ENCODE measurements around the gene BRCA2.
A peak's percentile ranks its signal among the peaks of the same experiment; 100 is the strongest.

BRCA2 gene, protein sequence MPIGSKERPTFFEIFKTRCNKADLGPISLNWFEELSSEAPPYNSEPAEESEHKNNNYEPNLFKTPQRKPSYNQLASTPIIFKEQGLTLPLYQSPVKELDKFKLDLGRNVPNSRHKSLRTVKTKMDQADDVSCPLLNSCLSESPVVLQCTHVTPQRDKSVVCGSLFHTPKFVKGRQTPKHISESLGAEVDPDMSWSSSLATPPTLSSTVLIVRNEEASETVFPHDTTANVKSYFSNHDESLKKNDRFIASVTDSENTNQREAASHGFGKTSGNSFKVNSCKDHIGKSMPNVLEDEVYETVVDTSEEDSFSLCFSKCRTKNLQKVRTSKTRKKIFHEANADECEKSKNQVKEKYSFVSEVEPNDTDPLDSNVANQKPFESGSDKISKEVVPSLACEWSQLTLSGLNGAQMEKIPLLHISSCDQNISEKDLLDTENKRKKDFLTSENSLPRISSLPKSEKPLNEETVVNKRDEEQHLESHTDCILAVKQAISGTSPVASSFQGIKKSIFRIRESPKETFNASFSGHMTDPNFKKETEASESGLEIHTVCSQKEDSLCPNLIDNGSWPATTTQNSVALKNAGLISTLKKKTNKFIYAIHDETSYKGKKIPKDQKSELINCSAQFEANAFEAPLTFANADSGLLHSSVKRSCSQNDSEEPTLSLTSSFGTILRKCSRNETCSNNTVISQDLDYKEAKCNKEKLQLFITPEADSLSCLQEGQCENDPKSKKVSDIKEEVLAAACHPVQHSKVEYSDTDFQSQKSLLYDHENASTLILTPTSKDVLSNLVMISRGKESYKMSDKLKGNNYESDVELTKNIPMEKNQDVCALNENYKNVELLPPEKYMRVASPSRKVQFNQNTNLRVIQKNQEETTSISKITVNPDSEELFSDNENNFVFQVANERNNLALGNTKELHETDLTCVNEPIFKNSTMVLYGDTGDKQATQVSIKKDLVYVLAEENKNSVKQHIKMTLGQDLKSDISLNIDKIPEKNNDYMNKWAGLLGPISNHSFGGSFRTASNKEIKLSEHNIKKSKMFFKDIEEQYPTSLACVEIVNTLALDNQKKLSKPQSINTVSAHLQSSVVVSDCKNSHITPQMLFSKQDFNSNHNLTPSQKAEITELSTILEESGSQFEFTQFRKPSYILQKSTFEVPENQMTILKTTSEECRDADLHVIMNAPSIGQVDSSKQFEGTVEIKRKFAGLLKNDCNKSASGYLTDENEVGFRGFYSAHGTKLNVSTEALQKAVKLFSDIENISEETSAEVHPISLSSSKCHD (N-terminal part only)

DNA sequence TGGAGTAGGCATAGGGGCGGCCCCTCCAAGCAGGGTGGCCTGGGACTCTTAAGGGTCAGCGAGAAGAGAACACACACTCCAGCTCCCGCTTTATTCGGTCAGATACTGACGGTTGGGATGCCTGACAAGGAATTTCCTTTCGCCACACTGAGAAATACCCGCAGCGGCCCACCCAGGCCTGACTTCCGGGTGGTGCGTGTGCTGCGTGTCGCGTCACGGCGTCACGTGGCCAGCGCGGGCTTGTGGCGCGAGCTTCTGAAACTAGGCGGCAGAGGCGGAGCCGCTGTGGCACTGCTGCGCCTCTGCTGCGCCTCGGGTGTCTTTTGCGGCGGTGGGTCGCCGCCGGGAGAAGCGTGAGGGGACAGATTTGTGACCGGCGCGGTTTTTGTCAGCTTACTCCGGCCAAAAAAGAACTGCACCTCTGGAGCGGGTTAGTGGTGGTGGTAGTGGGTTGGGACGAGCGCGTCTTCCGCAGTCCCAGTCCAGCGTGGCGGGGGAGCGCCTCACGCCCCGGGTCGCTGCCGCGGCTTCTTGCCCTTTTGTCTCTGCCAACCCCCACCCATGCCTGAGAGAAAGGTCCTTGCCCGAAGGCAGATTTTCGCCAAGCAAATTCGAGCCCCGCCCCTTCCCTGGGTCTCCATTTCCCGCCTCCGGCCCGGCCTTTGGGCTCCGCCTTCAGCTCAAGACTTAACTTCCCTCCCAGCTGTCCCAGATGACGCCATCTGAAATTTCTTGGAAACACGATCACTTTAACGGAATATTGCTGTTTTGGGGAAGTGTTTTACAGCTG lies at the start of gene BRCA2, which contains the start of gene ZAR1L:
TSS of gene BRCA2 (plus strand) at position 271 of the 790 bp plus-strand sequence. CDS start 953 bp downstream, outside the sequence.
TSS of gene ZAR1L (minus strand) at position 126 of the 790 bp plus-strand sequence. CDS start 3,438 bp downstream, outside the sequence.
- DNase-seq (ENCODE audit: low read depth) = peak; percentile 76

DNA sequence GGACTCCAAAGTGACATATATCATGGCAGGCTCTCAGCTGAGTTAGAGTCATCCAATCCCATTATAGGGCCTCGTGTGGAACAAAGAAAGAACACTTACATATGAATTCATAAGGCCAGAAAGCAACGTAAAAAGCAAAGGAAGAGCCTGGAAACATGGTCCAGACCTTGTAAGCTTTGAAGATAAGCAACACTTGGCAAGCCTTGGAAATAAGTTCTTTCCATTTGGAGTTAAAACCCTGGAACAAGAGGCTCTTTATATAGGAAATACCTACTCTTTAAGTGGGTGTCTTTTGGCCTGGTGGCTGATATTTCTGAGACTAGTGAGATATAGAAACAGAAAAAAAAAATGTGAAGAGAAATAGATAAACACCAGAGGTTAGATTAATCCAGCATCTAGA lies 49.6 kb upstream of the BRCA2 start:
- no peak for DNase-seq (ENCODE audit: low read depth)

DNA sequence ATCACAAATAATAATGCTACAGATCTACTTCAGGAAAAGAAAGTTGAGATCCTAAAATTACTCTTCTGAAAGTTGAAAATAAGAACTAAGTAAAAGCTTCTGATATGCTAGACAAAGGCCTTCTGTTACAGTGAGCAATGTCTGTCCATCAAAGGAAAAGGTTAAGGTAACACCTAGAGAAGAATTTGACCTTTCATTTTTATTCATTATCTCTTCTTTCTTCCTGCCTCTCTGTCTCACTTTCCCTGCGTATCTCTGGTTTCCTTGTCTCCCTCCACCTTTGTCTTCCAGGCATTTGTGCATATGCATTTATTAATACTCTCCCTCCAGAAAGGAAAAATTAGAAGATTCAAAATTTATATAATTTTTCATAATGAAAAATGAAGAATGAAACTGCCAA lies 49.2 kb upstream of the BRCA2 start:
- no peak for DNase-seq (ENCODE audit: low read depth)

GRCh38 chr13:32267836-32268439 lies 47.4 kb upstream of the BRCA2 start:
- DNase-seq (ENCODE audit: low read depth) = peak; percentile 22

DNA sequence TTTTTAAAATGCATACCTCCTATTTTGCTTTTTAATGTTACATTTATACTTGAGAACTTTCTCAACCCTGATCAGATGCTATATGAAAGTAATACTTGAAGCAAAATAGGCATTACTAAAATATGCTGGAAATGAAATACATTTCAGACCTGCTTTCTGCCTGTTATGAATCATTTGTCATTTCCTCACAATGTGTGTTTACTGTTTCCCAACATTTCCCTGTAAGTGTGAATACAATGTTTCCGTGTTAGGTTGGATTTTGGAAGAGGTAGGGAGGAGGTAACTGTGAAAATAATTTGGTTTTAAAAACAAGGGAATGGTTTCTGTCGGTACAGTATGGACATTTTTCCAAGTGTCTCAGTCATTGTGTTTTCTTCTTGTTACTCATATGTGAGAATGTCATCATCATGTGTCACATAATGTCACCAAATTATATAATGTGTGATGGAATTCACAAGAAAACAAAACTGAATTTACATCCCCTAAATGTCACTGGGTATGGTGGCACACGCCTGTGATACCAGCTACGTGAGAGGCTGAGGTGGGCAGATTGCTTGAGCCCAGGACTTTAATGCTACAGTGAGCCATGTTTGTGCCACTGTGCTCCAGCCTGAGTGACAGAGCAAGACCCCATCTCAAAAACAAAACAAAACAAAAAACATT lies 43.2 kb upstream of the BRCA2 start:
- no peak for DNase-seq (ENCODE audit: low read depth)

DNA sequence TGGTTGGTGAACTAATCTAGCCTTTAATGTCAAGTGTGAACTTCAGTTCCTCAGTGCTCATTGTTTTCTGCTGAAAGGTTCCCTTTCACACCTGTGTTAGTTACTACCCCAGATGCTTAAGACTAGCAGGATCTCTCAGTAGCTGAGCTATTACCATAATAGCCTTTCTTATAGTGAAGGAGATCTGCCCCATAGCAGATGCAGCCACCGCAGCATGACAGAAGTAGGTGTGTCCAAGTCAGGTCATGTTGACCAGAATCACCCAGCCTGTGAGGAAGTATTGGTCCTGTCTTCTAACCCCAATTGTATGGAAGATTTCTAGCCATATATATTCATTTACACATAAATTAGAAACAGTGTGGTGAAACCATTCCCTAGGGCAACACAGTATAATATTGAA lies 37.5 kb upstream of the BRCA2 start:
- no peak for DNase-seq (ENCODE audit: low read depth)

GRCh38 chr13:32278426-32278825 lies 36.9 kb upstream of the BRCA2 start:
- no peak for DNase-seq (ENCODE audit: low read depth)

DNA sequence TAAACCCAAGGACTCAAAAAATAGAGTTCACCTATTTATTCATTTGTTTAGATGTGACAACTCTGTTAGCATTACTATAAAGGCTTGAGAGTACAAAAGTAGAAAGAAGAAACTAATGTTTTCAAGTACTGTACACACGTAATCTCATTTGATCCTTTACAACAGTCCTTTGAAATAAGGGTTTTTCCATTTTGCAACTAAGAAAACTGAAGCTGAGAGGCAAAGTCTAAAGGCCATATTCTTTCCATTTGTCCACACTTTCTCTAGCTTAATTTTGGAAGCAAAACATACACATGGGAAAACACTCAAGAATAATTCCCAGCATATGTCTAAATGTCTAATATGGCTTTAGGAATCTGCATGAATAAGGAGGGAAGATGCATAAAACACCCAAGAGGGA lies 34.2 kb upstream of the BRCA2 start:
- no peak for DNase-seq (ENCODE audit: low read depth)

GRCh38 chr13:32282096-32282711 lies 33.1 kb upstream of the BRCA2 start:
- DNase-seq (ENCODE audit: low read depth) = no peak

GRCh38 chr13:32284927-32285632 lies 30.2 kb upstream of the BRCA2 start:
- no peak for DNase-seq (ENCODE audit: low read depth)

DNA sequence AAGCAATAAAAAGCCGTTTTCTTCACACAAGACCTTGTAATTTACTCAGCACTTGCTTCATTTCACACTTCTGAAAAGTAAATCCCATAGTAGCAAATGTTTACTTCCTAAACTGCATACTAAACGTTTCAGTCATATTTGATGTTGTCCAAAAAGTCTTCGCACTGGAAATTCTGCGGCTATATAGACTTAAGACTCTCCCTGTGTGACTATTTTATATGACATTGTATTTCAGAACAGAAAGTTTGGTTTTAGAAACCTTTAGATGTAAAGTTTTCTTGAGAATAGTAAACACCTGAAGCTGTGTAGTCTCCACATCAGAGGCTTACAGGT lies 29.7 kb upstream of the BRCA2 start:
- no peak for DNase-seq (ENCODE audit: low read depth)

- no peak for DNase-seq (ENCODE audit: low read depth)
These were observed 18.1 kb upstream of the BRCA2 start for GRCh38 chr13:32297206-32297605.

DNA sequence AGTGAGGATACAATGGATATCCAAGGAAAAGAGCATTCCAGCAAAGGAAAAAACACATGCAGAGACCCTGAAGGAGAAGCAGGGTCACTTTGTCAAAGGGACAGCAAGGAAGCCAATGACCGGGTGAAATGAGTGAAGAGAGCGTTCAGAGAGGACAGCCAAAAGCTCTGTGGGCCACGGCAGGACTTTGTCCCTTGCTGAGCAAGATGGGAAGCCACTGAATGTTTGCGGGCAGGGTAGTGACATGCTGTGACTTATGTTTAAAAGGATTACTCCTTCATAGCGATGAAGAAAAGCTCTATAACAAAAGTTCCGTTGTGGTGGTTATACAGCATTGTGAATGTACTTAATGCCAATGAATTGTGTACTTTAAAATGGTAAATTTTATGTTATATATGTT lies 16.6 kb upstream of the BRCA2 start:
- DNase-seq (ENCODE audit: low read depth) = no peak

- no peak for DNase-seq (ENCODE audit: low read depth)
These were observed 15.4 kb upstream of the BRCA2 start for GRCh38 chr13:32299893-32300292.

GRCh38 chr13:32300406-32300805 lies 14.9 kb upstream of the BRCA2 start:
- no peak for DNase-seq (ENCODE audit: low read depth)

DNA sequence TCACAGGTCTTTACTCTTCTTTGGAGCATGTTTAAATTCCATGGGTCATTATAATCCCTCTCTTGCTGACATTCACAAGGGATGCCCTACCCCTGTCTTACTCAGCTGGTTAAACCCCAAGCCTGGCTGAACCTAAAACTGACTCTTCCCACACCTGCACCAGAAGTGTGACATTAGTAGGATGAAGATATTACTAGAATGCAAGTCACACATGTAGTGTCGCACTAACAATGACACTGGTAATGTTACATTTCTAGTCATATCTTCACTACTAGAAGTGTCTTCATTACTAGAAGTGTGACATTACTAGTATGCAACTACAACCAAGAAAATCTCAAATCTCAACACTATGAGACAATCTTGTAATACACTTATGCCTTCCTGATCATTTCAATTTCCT lies 14.4 kb upstream of the BRCA2 start:
- no peak for DNase-seq (ENCODE audit: low read depth)

GRCh38 chr13:32302461-32302860 lies 12.8 kb upstream of the BRCA2 start:
- no peak for DNase-seq (ENCODE audit: low read depth)

GRCh38 chr13:32305646-32306045 lies 9.7 kb upstream of the BRCA2 start:
- DNase-seq (ENCODE audit: low read depth) = no peak

Measured in stimulated activated CD8-positive, alpha-beta memory T cell treated with anti-CD3 and anti-CD28 coated beads, Interleukin-12 subunit alpha, Interleukin-12 subunit beta, amount 100 ng/mL, for 1 hour (primary cell).